B cell (primary cell): ENCODE data around the gene DSC3. TPM values are rescaled to one million over a fixed set of nuclear protein-coding genes. Genes with fewer than 3 reads are reported as not detected.

Experiments
- ATAC-seq: fragments of 200-7000 bp; cut with Tn5 transposase; one replicate; pipeline ENCODE4 v1.10.0; 2021; ENCODE audit warnings: low read depth, mild to moderate bottlenecking, moderate number of reproducible peaks, moderate library complexity
- CTCF ChIA-PET: fragments of 350-600 bp; sonication (Branson Sonifier 250); formaldehyde crosslinking; loops from one replicate; lab custom pipeline; 2021; ENCODE audit warnings: antibody characterized with exemption, inconsistent platforms; lab: Charles Lee
- POLR2A ChIA-PET: fragments of 350-600 bp; sonication (Branson Sonifier 250); formaldehyde crosslinking; loops from one replicate; lab custom pipeline; 2021; ENCODE audit warnings: antibody characterized with exemption; lab: Charles Lee
- DNase-seq: peaks from one replicate; pipeline ENCODE4 v3.0.0; 2013
- H2AFZ ChIP-seq: 2 replicates; pipeline ENCODE4 v1.6.1; 2012; ENCODE audit warnings: mild to moderate bottlenecking, low read depth, low read length; ENCODE audit not compliant: insufficient read depth, poor library complexity, severe bottlenecking
- H3K27ac ChIP-seq, 2 donors: 1 replicate in 1 of 2; 2 replicates in 1 of 2; pipeline ENCODE4 v1.5.1; 2012 to 2013; ENCODE audit warnings: low read length in 2 of 2, mild to moderate bottlenecking in 2 of 2, moderate library complexity in 1 of 2
- H3K27me3 ChIP-seq, 4 experiments: fragments of 200-600 bp in 1 of 4; sonication (generic) in 1 of 4; replicated peaks in 1 of 4; 1 replicate in 2 of 4; 2 replicates in 2 of 4; pipeline versions ENCODE4 v1.6.1 to v1.7.0; 2013 to 2016; ENCODE audit warnings: low read length in 3 of 4, mild to moderate bottlenecking in 2 of 4, mixed read lengths in 1 of 4, moderate library complexity in 1 of 4; ENCODE audit not compliant: insufficient read depth in 4 of 4, control insufficient read depth in 3 of 4; ENCODE audit errors: control extremely low read depth in 1 of 4
- H3K36me3 ChIP-seq, 2 experiments: replicated peaks in 1 of 2; 1 replicate in 1 of 2; 2 replicates in 1 of 2; pipeline versions ENCODE4 v1.6.1 to v1.7.1; 2013; ENCODE audit warnings: low read length in 1 of 2; ENCODE audit not compliant: insufficient read depth in 2 of 2, control insufficient read depth in 1 of 2; ENCODE audit errors: control extremely low read depth in 1 of 2, extremely low read depth in 1 of 2
- H3K4me1 ChIP-seq, 2 donors: fragments of 200-600 bp in 1 of 2; sonication (generic) in 1 of 2; 1 replicate in 1 of 2; 2 replicates in 1 of 2; pipeline versions ENCODE4 v1.5.1 to v1.6.1; 2013 to 2017; ENCODE audit warnings: low read length in 2 of 2; ENCODE audit not compliant: control insufficient read depth in 2 of 2, insufficient read depth in 2 of 2
- H3K4me2 ChIP-seq: replicated peaks from 2 replicates; pipeline ENCODE3; 2012; ENCODE audit warnings: mild to moderate bottlenecking, low read depth, low read length; ENCODE audit not compliant: poor library complexity, severe bottlenecking
- H3K4me3 ChIP-seq, 5 experiments: fragments of 200-600 bp in 1 of 5; sonication (generic) in 1 of 5; 1 replicate in 3 of 5; 2 replicates in 2 of 5; pipeline versions ENCODE4 v1.5.1 to v1.7.0; 2011 to 2016; ENCODE audit warnings: low read length in 4 of 5, mild to moderate bottlenecking in 4 of 5, low read depth in 2 of 5, control low read depth in 1 of 5, moderate library complexity in 1 of 5; ENCODE audit not compliant: insufficient read depth in 1 of 5; ENCODE audit errors: control extremely low read depth in 1 of 5, extremely low read depth in 1 of 5
- H3K79me2 ChIP-seq: fragments of 200-600 bp; sonication (generic); one replicate; pipeline ENCODE4 v1.6.0; 2016; ENCODE audit warnings: low read length; ENCODE audit not compliant: control insufficient read depth, insufficient read depth
- H3K9ac ChIP-seq: fragments of 200-600 bp; sonication (generic); 2 replicates; pipeline ENCODE4 v1.6.1; 2017; ENCODE audit warnings: mild to moderate bottlenecking, low read length, moderate library complexity
- H3K9me3 ChIP-seq, 3 donors: one replicate each; pipeline versions ENCODE4 v1.6.1 to v1.7.1; 2013; ENCODE audit warnings: low read length in 2 of 3; ENCODE audit not compliant: control insufficient read depth in 2 of 3, insufficient read depth in 1 of 3; ENCODE audit errors: control extremely low read depth in 1 of 3
- H4K20me1 ChIP-seq: 2 replicates; pipeline ENCODE4 v1.6.0; 2012; ENCODE audit warnings: mild to moderate bottlenecking, low read length; ENCODE audit not compliant: insufficient read depth, control insufficient read depth, poor library complexity, severe bottlenecking
- H3K27ac Mint-ChIP-seq: one replicate; pipeline ENCODE4 v1.8.0; 2021; ENCODE audit warnings: mixed read lengths
- H3K27me3 Mint-ChIP-seq: one replicate; pipeline ENCODE4 v1.8.0; 2021; ENCODE audit warnings: mixed read lengths
- H3K4me1 Mint-ChIP-seq: one replicate; pipeline ENCODE4 v1.8.0; 2021; ENCODE audit warnings: mixed read lengths
- H3K4me3 Mint-ChIP-seq: one replicate; pipeline ENCODE4 v1.8.0; 2021; ENCODE audit warnings: mixed read lengths
- H3K9me3 Mint-ChIP-seq: one replicate; pipeline ENCODE4 v1.8.0; 2022; ENCODE audit warnings: mixed read lengths; ENCODE audit not compliant: insufficient read depth
- EZH2 ChIP-seq: IDR thresholded peaks from 2 replicates; pipeline ENCODE4 v1.6.1; 2012; ENCODE audit warnings: borderline replicate concordance, low read depth, mild to moderate bottlenecking, moderate library complexity, low read length; ENCODE audit not compliant: insufficient read depth, poor library complexity, severe bottlenecking
- WGBS: methylation state at CpG from one replicate; pipeline ENCODE4 v1.1.5; 2013; ENCODE audit warnings: missing lambda C conversion rate; ENCODE audit not compliant: insufficient coverage; 5-methylcytosine and 5-hydroxymethylcytosine counted together
- intact Hi-C: fragments of 100-400 bp; cut with micrococcal nuclease; formaldehyde crosslinking; loops from one replicate; pipeline ENCODE4 v1.10.0; 2022
- polyA plus RNA-seq: library from polyadenylated mRNA; depleted of rRNA; stranded (reverse); fragments of >200 nt; gene quantifications from 2 replicates; pipeline ENCODE4 v1.2.3, GENCODE V29; 2012
- total RNA-seq, 2 donors: library from RNA; stranded (reverse); fragments of 120-200 nt in 1 of 2; gene quantifications; 1 replicate in 1 of 2; 2 replicates in 1 of 2; pipeline versions ENCODE4 v1.2.3 to v1.2.4, GENCODE V29; 2013 to 2022
- TF ChIP-seq, protein P1 (sequence below): fragments of 200-600 bp; IDR thresholded peaks from one replicate; pipeline ENCODE4 v1.8.0; 2022; ENCODE audit warnings: antibody characterized with exemption, mild to moderate bottlenecking

Gene DSC3
- total and polyA plus RNA-seq, 2 donors (not counting 1 experiment from before 2014, with no cell fraction given): not detected

DNA sequence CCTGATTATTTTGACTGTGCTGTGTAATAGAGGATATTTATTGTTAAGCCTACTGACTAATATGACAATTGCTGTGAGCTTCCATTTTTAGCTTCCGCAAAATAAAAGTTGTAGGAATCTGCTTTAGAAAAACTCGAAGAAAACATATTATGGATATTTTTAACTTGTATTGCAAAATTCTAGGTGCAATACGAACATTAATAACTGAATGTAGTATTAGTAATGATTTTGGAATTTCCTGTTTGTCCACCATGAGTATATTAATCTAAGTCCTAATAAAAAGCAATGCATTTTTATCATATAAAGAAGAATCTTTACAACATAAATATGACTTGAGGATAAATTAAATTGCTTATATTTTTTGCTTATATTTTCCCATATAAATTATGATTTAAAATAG lies 2.4 kb upstream of the DSC3 start:
- Histone ChIP-seq H3K9ac (no peak overlapping the region), H3K27ac (no peak overlapping the region), H3K9me3 (peaks cover 0 to 15% (median 0%) of the 10 kb centered on the region in 3 donors), H3K36me3 (no peaks in the 10 kb centered on the region), H3K79me2 (no peaks in the 10 kb centered on the region), H3K4me2 (no peak overlapping the region), H3K27me3 (peaks cover 0 to 23% (median 9%) of the 10 kb centered on the region in 4 experiments), H3K4me1 (no peaks in the 10 kb centered on the region), H3K4me3 (no peak overlapping the region), H2AFZ (no peak overlapping the region), H4K20me1 (no peaks in the 10 kb centered on the region)
- intact Hi-C loops: no loop called here
- no peaks in the 10 kb centered on the region for H3K9me3 Mint-ChIP-seq
- no CpG with 5 or more reads among the region's 3 CpGs for WGBS
- POLR2A ChIA-PET: no interaction called here
- peaks cover 36% of the 10 kb centered on the region for H3K27me3 Mint-ChIP-seq
- no peaks in the 10 kb centered on the region for H3K4me1 Mint-ChIP-seq
- TF ChIP-seq, protein P1, sequence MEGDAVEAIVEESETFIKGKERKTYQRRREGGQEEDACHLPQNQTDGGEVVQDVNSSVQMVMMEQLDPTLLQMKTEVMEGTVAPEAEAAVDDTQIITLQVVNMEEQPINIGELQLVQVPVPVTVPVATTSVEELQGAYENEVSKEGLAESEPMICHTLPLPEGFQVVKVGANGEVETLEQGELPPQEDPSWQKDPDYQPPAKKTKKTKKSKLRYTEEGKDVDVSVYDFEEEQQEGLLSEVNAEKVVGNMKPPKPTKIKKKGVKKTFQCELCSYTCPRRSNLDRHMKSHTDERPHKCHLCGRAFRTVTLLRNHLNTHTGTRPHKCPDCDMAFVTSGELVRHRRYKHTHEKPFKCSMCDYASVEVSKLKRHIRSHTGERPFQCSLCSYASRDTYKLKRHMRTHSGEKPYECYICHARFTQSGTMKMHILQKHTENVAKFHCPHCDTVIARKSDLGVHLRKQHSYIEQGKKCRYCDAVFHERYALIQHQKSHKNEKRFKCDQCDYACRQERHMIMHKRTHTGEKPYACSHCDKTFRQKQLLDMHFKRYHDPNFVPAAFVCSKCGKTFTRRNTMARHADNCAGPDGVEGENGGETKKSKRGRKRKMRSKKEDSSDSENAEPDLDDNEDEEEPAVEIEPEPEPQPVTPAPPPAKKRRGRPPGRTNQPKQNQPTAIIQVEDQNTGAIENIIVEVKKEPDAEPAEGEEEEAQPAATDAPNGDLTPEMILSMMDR: no peak
- TF ChIP-seq EZH2: no peak
- no peak overlapping the region for H3K4me3 Mint-ChIP-seq
- DNase-seq (no peak), ATAC-seq (no peak)
- CTCF ChIA-PET: no interaction called here
- no peak overlapping the region for H3K27ac Mint-ChIP-seq

DNA sequence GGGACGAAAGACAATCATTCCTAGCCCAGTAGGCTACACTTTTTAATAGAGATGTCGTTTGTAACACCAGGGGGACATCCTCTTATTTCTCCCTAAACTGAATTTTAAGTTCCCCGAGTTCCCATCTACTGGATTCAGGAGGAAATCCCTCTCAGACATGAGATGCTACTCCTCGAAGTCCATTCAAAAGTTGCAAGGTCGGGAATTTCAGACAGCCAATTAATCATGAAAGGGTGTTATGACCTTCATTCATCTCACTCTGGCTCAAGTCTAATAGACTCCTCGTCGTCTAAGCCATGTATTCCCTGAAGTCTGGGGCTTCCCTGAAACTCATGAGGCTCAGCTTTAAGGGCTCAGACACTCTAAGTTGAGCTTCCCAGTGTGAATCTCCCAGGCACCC lies 1.2 kb upstream of the DSC3 start:
- no peak overlapping the region for H3K27ac ChIP-seq
- H3K4me3 ChIP-seq: no peak overlapping the region
- no peak for DNase-seq
- no peak for ATAC-seq
- H3K27me3 ChIP-seq: peaks cover 0 to 23% (median 12%) of the 10 kb centered on the region in 4 experiments
- no peak overlapping the region for H3K9ac ChIP-seq
- H2AFZ ChIP-seq: no peak overlapping the region
- WGBS: 63% methylated on average over 5 of the region's 7 CpGs
- H3K79me2 ChIP-seq: no peaks in the 10 kb centered on the region
- no peaks in the 10 kb centered on the region for H3K4me1 Mint-ChIP-seq
- H3K4me1 ChIP-seq: no peaks in the 10 kb centered on the region
- H3K27ac Mint-ChIP-seq: no peak overlapping the region
- peaks cover 43% of the 10 kb centered on the region for H3K27me3 Mint-ChIP-seq
- intact Hi-C loops: no loop called here
- CTCF ChIA-PET: no interaction called here
- POLR2A ChIA-PET: no interaction called here
- H3K36me3 ChIP-seq: no peaks in the 10 kb centered on the region
- H3K4me3 Mint-ChIP-seq: no peak overlapping the region
- TF ChIP-seq, protein P1: no peak
- TF ChIP-seq EZH2: no peak
- H3K9me3 ChIP-seq: peaks cover 0 to 15% (median 0%) of the 10 kb centered on the region in 3 donors
- H4K20me1 ChIP-seq: no peaks in the 10 kb centered on the region
- no peaks in the 10 kb centered on the region for H3K9me3 Mint-ChIP-seq
- no peak overlapping the region for H3K4me2 ChIP-seq
